ENCODE results near the gene PAX2. TPM values are rescaled to one million over a fixed set of nuclear protein-coding genes. Genes with fewer than 3 reads are reported as not detected.

PAX2 gene
- total and polyA plus RNA-seq, 2 of the 13 experiments (the other 11 are each of a cell fraction or from before 2014, with no cell fraction given) = not detected

DNA sequence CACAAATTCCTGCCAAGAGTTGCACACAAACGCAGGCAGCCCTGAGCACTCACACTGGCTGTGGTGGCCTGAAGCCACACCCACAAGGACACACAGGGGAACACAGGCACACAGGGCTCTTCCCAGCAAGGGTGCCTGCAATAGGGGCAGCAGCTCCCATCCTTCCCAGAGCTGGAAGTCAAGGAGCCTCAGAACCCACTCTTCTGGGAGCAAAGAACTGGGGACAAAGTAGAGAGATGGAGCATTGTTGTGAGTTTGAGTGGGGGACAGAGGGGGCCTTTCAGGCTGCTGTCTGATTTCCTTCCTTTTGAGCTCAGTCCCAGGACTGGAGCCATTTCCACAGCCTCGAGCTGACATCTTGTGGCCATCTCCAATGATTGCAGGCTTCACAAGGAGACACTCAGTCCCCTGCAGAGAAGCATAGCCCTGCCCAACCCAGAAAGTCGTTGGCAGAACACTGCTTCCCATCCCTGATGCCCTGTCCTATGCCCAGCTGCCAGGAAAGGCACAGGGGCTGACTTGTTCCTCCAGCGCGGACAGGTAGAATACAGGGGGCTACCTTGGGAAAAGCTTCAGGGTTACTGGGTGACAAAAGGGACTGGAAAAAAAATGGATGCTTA lies 133.0 kb downstream of the PAX2 start (continued):
- TF ChIP-seq ZNF274 (CRISPR knock-in tag; IDR thresholded peaks at IDR 0.05) (no peak), ZNF616 (CRISPR knock-in tag; IDR thresholded peaks at IDR 0.05; ENCODE audit: low read depth) (no peak), THAP11 (CRISPR knock-in tag; IDR thresholded peaks at IDR 0.05) (no peak), FOXK1 (CRISPR knock-in tag; IDR thresholded peaks at IDR 0.05; ENCODE audit: borderline replicate concordance, low read depth) (no peak), ZNF605 (CRISPR knock-in tag; IDR thresholded peaks at IDR 0.05) (peak; percentile 51; the same call in 1 of the 2 replicates), CREM (IDR thresholded peaks at IDR 0.05) (no peak), CREM (CRISPR knock-in tag; IDR thresholded peaks at IDR 0.05) (no peak), CCAR2 (optimal IDR thresholded peaks at IDR 0.05; ENCODE audit: low read depth, low read length) (no peak), YEATS2 (CRISPR knock-in tag; IDR thresholded peaks at IDR 0.05; ENCODE audit: borderline replicate concordance) (peak; percentile 73; the same call in 1 of the 2 replicates), CBFB (CRISPR knock-in tag; IDR thresholded peaks at IDR 0.05) (no peak), ZBTB40 (IDR thresholded peaks at IDR 0.05) (no peak), ZBTB40 (CRISPR knock-in tag; IDR thresholded peaks at IDR 0.05) (no peak), ZNF75D (CRISPR knock-in tag; IDR thresholded peaks at IDR 0.05; ENCODE audit: borderline replicate concordance) (no peak), MAZ (IDR thresholded peaks at IDR 0.05; ENCODE audit: borderline replicate concordance, low read depth, low read length) (no peak), MAZ (CRISPR knock-in tag; IDR thresholded peaks at IDR 0.05; ENCODE audit: low read depth) (no peak), HOXA5 (CRISPR knock-in tag; IDR thresholded peaks at IDR 0.05) (0 out of 2 replicates have a peak, but pooled peaks have one; percentile 49), CENPX (CRISPR knock-in tag; IDR thresholded peaks at IDR 0.05) (no peak)
- TF ChIP-seq, protein P1, sequence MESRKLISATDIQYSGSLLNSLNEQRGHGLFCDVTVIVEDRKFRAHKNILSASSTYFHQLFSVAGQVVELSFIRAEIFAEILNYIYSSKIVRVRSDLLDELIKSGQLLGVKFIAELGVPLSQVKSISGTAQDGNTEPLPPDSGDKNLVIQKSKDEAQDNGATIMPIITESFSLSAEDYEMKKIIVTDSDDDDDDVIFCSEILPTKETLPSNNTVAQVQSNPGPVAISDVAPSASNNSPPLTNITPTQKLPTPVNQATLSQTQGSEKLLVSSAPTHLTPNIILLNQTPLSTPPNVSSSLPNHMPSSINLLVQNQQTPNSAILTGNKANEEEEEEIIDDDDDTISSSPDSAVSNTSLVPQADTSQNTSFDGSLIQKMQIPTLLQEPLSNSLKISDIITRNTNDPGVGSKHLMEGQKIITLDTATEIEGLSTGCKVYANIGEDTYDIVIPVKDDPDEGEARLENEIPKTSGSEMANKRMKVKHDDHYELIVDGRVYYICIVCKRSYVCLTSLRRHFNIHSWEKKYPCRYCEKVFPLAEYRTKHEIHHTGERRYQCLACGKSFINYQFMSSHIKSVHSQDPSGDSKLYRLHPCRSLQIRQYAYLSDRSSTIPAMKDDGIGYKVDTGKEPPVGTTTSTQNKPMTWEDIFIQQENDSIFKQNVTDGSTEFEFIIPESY (CRISPR knock-in tag; IDR thresholded peaks at IDR 0.05) = no peak
- TF ChIP-seq, protein P2, sequence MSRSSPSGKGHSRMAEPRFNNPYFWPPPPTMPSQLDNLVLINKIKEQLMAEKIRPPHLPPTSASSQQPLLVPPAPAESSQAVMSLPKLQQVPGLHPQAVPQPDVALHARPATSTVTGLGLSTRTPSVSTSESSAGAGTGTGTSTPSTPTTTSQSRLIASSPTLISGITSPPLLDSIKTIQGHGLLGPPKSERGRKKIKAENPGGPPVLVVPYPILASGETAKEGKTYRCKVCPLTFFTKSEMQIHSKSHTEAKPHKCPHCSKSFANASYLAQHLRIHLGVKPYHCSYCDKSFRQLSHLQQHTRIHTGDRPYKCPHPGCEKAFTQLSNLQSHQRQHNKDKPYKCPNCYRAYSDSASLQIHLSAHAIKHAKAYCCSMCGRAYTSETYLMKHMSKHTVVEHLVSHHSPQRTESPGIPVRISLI (CRISPR knock-in tag; IDR thresholded peaks at IDR 0.05; ENCODE audit: borderline replicate concordance) = 0 out of 2 replicates have a peak, but pooled peaks have one; percentile 27

Data from HepG2 (cell line).